Mucosa of descending colon (tissue), 3 donors: Measurements from ENCODE around the gene FHDC1. TPM values are rescaled to one million over a fixed set of nuclear protein-coding genes. Genes with fewer than 3 reads are reported as not detected.

ENCODE experiments used
- ATAC-seq: fragments of 200-7000 bp; cut with Tn5 transposase; one replicate; pipeline ENCODE4 v1.9.1; 2020; ENCODE audit warnings: mild to moderate bottlenecking, moderate library complexity
- DNase-seq, 3 donors: peaks; one replicate each; pipeline ENCODE4 v3.0.0-alpha.2; 2020
- H3K36me3 ChIP-seq: fragments of 200-600 bp; one replicate; pipeline ENCODE4 v1.8.0; 2021; ENCODE audit warnings: low read depth, mild to moderate bottlenecking
- H3K4me1 ChIP-seq: fragments of 200-600 bp; one replicate; pipeline ENCODE4 v1.8.0; 2021; ENCODE audit warnings: low read depth, mild to moderate bottlenecking
- H3K4me3 ChIP-seq: fragments of 200-600 bp; one replicate; pipeline ENCODE4 v1.8.0; 2021; ENCODE audit warnings: mild to moderate bottlenecking
- H3K9me3 ChIP-seq: fragments of 200-600 bp; one replicate; pipeline ENCODE4 v1.8.0; 2021; ENCODE audit warnings: mild to moderate bottlenecking
- intact Hi-C, 2 donors: fragments of 100-400 bp; cut with DNase I in 1 of 2; cut with micrococcal nuclease in 1 of 2; formaldehyde crosslinking; loops; one replicate each; pipeline versions ENCODE4 v1.11.0 to v1.11.1; 2022; cut with DNase I, micrococcal nuclease
- total RNA-seq, 3 donors: library from RNA; stranded (reverse); fragmentation: NEBNext Ultra II Directional in 2 of 3; extraction: Animal tissue kit (Norgen Biotek cat#: 25700) in 2 of 3; gene quantifications; one replicate each; pipeline versions ENCODE4 v1.2.1 to v1.2.4, GENCODE V29; 2021 to 2023
- TF ChIP-seq, protein P1 (sequence below): fragments of 200-600 bp; IDR thresholded peaks from one replicate; pipeline ENCODE4 v1.8.0; 2022; ENCODE audit warnings: antibody characterized with exemption, mild to moderate bottlenecking
- donor health status: DM: no; HTN: no; CAD: no; lungs with moderate emphysema.
- donor health status: DM: no; HTN: no; CAD: no.
- donor health status: DM: no; HTN: yes; CAD: no.

FHDC1 gene
- total RNA-seq, 3 donors from 2014 or later, result 8.8 to 16.1 (median 14.1) TPM

- peaks cover 26% of the 10 kb centered on the region for H3K4me1 ChIP-seq
- ATAC-seq, result no peak
- DNase-seq, result no peak
- no peak overlapping the region for H3K4me3 ChIP-seq
- intact Hi-C loops, result no loop called here
- TF ChIP-seq, protein P1, sequence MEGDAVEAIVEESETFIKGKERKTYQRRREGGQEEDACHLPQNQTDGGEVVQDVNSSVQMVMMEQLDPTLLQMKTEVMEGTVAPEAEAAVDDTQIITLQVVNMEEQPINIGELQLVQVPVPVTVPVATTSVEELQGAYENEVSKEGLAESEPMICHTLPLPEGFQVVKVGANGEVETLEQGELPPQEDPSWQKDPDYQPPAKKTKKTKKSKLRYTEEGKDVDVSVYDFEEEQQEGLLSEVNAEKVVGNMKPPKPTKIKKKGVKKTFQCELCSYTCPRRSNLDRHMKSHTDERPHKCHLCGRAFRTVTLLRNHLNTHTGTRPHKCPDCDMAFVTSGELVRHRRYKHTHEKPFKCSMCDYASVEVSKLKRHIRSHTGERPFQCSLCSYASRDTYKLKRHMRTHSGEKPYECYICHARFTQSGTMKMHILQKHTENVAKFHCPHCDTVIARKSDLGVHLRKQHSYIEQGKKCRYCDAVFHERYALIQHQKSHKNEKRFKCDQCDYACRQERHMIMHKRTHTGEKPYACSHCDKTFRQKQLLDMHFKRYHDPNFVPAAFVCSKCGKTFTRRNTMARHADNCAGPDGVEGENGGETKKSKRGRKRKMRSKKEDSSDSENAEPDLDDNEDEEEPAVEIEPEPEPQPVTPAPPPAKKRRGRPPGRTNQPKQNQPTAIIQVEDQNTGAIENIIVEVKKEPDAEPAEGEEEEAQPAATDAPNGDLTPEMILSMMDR, result no peak
- H3K36me3 ChIP-seq, result no peaks in the 10 kb centered on the region
- no peaks in the 10 kb centered on the region for H3K9me3 ChIP-seq
Observed at GRCh38 chr4:152946446-152946845, 10.3 kb downstream of the FHDC1 start.

GRCh38 chr4:152947311-152947710, 11.2 kb downstream of the FHDC1 start:
- TF ChIP-seq, protein P1, result no peak
- DNase-seq (no peak), ATAC-seq (no peak)
- no peak overlapping the region for H3K4me3 ChIP-seq
- peaks cover 26% of the 10 kb centered on the region for H3K4me1 ChIP-seq
- intact Hi-C loops, result no loop called here
- H3K9me3 ChIP-seq, result no peaks in the 10 kb centered on the region
- no peaks in the 10 kb centered on the region for H3K36me3 ChIP-seq

DNA sequence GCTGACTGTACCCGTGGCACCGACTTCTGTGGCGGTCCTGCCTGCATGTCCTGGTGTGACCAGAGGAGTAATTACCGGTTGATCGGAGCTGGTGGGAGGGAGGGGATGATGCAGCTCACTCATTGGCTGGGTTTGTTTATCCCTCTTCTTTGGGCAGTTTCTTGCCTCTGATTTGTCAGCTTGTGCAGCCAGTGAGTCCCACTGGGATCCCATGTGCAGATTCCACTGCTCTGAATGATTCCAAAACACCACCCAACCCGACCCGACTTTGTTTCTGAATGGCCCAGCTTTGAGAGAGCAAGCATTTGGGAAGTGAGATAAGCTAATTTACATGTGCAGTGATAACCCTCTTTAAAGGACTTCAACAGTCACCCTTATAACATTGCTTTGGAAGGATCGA, 13.8 kb downstream of the FHDC1 start:
- H3K4me3 ChIP-seq, result no peak overlapping the region
- peaks cover 17% of the 10 kb centered on the region for H3K4me1 ChIP-seq
- H3K36me3 ChIP-seq, result no peaks in the 10 kb centered on the region
- no peaks in the 10 kb centered on the region for H3K9me3 ChIP-seq
- TF ChIP-seq, protein P1, result no peak
- intact Hi-C loops, result no loop called here
- DNase-seq (no peak), ATAC-seq (peak; percentile 6)

GRCh38 chr4:152950402-152951274, 14.5 kb downstream of the FHDC1 start:
- Histone ChIP-seq H3K9me3 (no peaks in the 10 kb centered on the region), H3K4me3 (no peak overlapping the region), H3K4me1 (peaks cover 12% of the 10 kb centered on the region), H3K36me3 (no peaks in the 10 kb centered on the region)
- ATAC-seq, result peak; percentile 37
- DNase-seq, result no peak
- TF ChIP-seq, protein P1, result no peak
- intact Hi-C loops, result no loop called here

- ATAC-seq (peak; percentile 68), DNase-seq (peak in 1 of 3 donors; percentile 41)
- intact Hi-C loops, result no loop called here
- Histone ChIP-seq H3K4me1 (peaks cover 16% of the 10 kb centered on the region), H3K9me3 (no peaks in the 10 kb centered on the region), H3K4me3 (no peak overlapping the region), H3K36me3 (no peaks in the 10 kb centered on the region)
- TF ChIP-seq, protein P1, result no peak
Observed at GRCh38 chr4:152951348-152951747, 15.2 kb downstream of the FHDC1 start.
